ENCODE measurements around the gene ASH1L. TPM values are rescaled to one million over a fixed set of nuclear protein-coding genes. Genes with fewer than 3 reads are reported as not detected.
"Not testable (repeated sequence)": the region's sequence is repeated elsewhere in the genome, so short reads cannot be mapped to it uniquely, and the experiment has no call there.

The ASH1L gene
- total RNA-seq, 4 donors from 2014 or later: 43.7 to 57.1 (median 52.0) TPM

GRCh38 chr1:155334962-155335361 lies 227.6 kb downstream of the ASH1L start:
- H3K4me1 ChIP-seq: no peaks in the 10 kb centered on the region
- no peaks in the 10 kb centered on the region for H3K9me3 ChIP-seq
- in situ Hi-C loops (cut with MboI; ENCODE audit: low sequenced_read_pairs in 4 of 4) (no loop called here), intact Hi-C loops (cut with DNase I; ENCODE audit: low total_unique reads) (no loop called here)
- H3K36me3 ChIP-seq: peaks cover 0 to 70% of the 10 kb centered on the region in 2 donors
- no peak overlapping the region for H3K27ac ChIP-seq
- H3K27me3 ChIP-seq: no peaks in the 10 kb centered on the region
- DNase-seq (no peak), ATAC-seq (no peak)
- no peak for TF ChIP-seq POLR2A (IDR thresholded peaks at IDR 0.05)
- no peak for TF ChIP-seq CTCF (IDR thresholded peaks at IDR 0.05 in 4 of 5, conservative IDR thresholded peaks at IDR 0.05 in 1 of 5)
- H3K4me3 ChIP-seq: no peak overlapping the region

- peaks cover 0 to 31% of the 10 kb centered on the region in 2 donors for H3K36me3 ChIP-seq
- no peaks in the 10 kb centered on the region for H3K9me3 ChIP-seq
- no peaks in the 10 kb centered on the region for H3K27me3 ChIP-seq
- H3K4me1 ChIP-seq: peaks cover 0 to 5% of the 10 kb centered on the region in 2 donors
- H3K27ac ChIP-seq: no peak overlapping the region
- no peak for TF ChIP-seq CTCF (IDR thresholded peaks at IDR 0.05 in 4 of 5, conservative IDR thresholded peaks at IDR 0.05 in 1 of 5)
- TF ChIP-seq POLR2A (IDR thresholded peaks at IDR 0.05): no peak
- in situ Hi-C loops (cut with MboI; ENCODE audit: low sequenced_read_pairs in 4 of 4): no loop called here
- ATAC-seq (no peak), DNase-seq (no peak)
- no peak overlapping the region for H3K4me3 ChIP-seq
- intact Hi-C loops (cut with DNase I; ENCODE audit: low total_unique reads): no loop called here
Measured at GRCh38 chr1:155329980-155330598, 232.5 kb downstream of the ASH1L start.

- Histone ChIP-seq H3K4me1 (peaks cover 0 to 12% of the 10 kb centered on the region in 2 donors), H3K36me3 (peaks cover 0 to 24% of the 10 kb centered on the region in 2 donors)
- H3K27me3 ChIP-seq; H3K4me3 ChIP-seq; in situ Hi-C loops (cut with MboI; ENCODE audit: low sequenced_read_pairs in 4 of 4); ATAC-seq; H3K27ac ChIP-seq; intact Hi-C loops (cut with DNase I; ENCODE audit: low total_unique reads); H3K9me3 ChIP-seq; DNase-seq: not testable (repeated sequence)
Measured at GRCh38 chr1:155328856-155329255, 233.7 kb downstream of the ASH1L start.

- DNase-seq (no peak), ATAC-seq (no peak)
- TF ChIP-seq CTCF (IDR thresholded peaks at IDR 0.05 in 4 of 5, conservative IDR thresholded peaks at IDR 0.05 in 1 of 5) (no peak), POLR2A (IDR thresholded peaks at IDR 0.05) (no peak)
- H3K9me3 ChIP-seq: no peaks in the 10 kb centered on the region
- H3K4me3 ChIP-seq: no peak overlapping the region
- H3K27me3 ChIP-seq: no peaks in the 10 kb centered on the region
- intact Hi-C loops (cut with DNase I; ENCODE audit: low total_unique reads): no loop called here
- no peak overlapping the region for H3K27ac ChIP-seq
- peaks cover 0 to 24% of the 10 kb centered on the region in 2 donors for H3K36me3 ChIP-seq
- peaks cover 0 to 13% of the 10 kb centered on the region in 2 donors for H3K4me1 ChIP-seq
- in situ Hi-C loops (cut with MboI; ENCODE audit: low sequenced_read_pairs in 4 of 4): no loop called here
Measured at GRCh38 chr1:155327981-155328380, 234.6 kb downstream of the ASH1L start.

- H3K4me1 ChIP-seq: peaks cover 10 to 26% of the 10 kb centered on the region in 2 donors
- H3K9me3 ChIP-seq: no peaks in the 10 kb centered on the region
- TF ChIP-seq POLR2A (IDR thresholded peaks at IDR 0.05) (no peak), CTCF (IDR thresholded peaks at IDR 0.05 in 4 of 5, conservative IDR thresholded peaks at IDR 0.05 in 1 of 5) (no peak)
- ATAC-seq (no peak), DNase-seq (no peak)
- in situ Hi-C loops (cut with MboI; ENCODE audit: low sequenced_read_pairs in 4 of 4): no loop called here
- H3K27me3 ChIP-seq: no peaks in the 10 kb centered on the region
- H3K36me3 ChIP-seq: peaks cover 0 to 23% of the 10 kb centered on the region in 2 donors
- intact Hi-C loops (cut with DNase I; ENCODE audit: low total_unique reads): no loop called here
- no peak overlapping the region for H3K4me3 ChIP-seq
- H3K27ac ChIP-seq: no peak overlapping the region
Measured at GRCh38 chr1:155326631-155327037, 236.0 kb downstream of the ASH1L start.
